Keratinocyte (primary cell): ENCODE measurements around the gene SLC7A14. TPM values are rescaled to one million over a fixed set of nuclear protein-coding genes. Genes with fewer than 3 reads are reported as not detected.

Experiments used
- DNase-seq: peaks from one replicate; pipeline ENCODE4 v3.0.0-alpha.2; 2011; ENCODE audit warnings: low read depth, missing footprints, low spot score
- FAIRE-seq: peaks from 2 replicates; lab custom pipeline; 2011; peaks lifted over from hg19 to GRCh38; lab: Jason Lieb, UNC
- H2AFZ ChIP-seq: 2 replicates; pipeline ENCODE4 v1.6.0; 2012; ENCODE audit warnings: low read length, control low read depth, inconsistent platforms; ENCODE audit not compliant: control insufficient read depth
- H3K27ac ChIP-seq: 2 replicates; pipeline ENCODE4 v1.5.1; 2011; ENCODE audit warnings: low read length; ENCODE audit not compliant: control insufficient read depth, insufficient read depth
- H3K27me3 ChIP-seq: 3 replicates; pipeline ENCODE4 v1.6.0; 2011; ENCODE audit warnings: low read length; ENCODE audit not compliant: control insufficient read depth, insufficient read depth; ENCODE audit errors: extremely low read depth
- H3K36me3 ChIP-seq, 2 experiments: 2 replicates in 1 of 2; 3 replicates in 1 of 2; pipeline ENCODE4 v1.5.1; 2011; ENCODE audit warnings: low read length in 2 of 2, mild to moderate bottlenecking in 1 of 2; ENCODE audit not compliant: control insufficient read depth in 2 of 2, insufficient read depth in 2 of 2; ENCODE audit errors: extremely low read depth in 1 of 2
- H3K4me1 ChIP-seq: 3 replicates; pipeline ENCODE4 v1.5.1; 2011; ENCODE audit warnings: low read length; ENCODE audit not compliant: control insufficient read depth, insufficient read depth; ENCODE audit errors: extremely low read depth
- H3K4me2 ChIP-seq: 3 replicates; pipeline ENCODE4 v1.6.0; 2011; ENCODE audit warnings: low read depth, low read length; ENCODE audit not compliant: control insufficient read depth, insufficient read depth; ENCODE audit errors: extremely low read depth
- H3K4me3 ChIP-seq, 3 experiments: fragments of 200-600 bp in 1 of 3; sonication (generic) in 1 of 3; 2 replicates in 2 of 3; 3 replicates in 1 of 3; pipeline ENCODE4 v1.5.1; 2011 to 2016; ENCODE audit warnings: low read length in 3 of 3, mild to moderate bottlenecking in 3 of 3, control low read depth in 2 of 3, inconsistent platforms in 1 of 3, low read depth in 1 of 3, mixed read lengths in 1 of 3, mixed run types in 1 of 3, moderate library complexity in 1 of 3; ENCODE audit not compliant: control insufficient read depth in 2 of 3, insufficient read depth in 2 of 3; ENCODE audit errors: extremely low read depth in 1 of 3
- H3K79me2 ChIP-seq: 2 replicates; pipeline ENCODE4 v1.6.0; 2012; ENCODE audit warnings: low read length; ENCODE audit not compliant: control insufficient read depth, insufficient read depth
- H3K9ac ChIP-seq: 3 replicates; pipeline ENCODE4 v1.6.0; 2011; ENCODE audit warnings: low read length; ENCODE audit not compliant: control insufficient read depth, insufficient read depth; ENCODE audit errors: extremely low read depth
- H3K9me1 ChIP-seq: 3 replicates; pipeline ENCODE4 v1.6.0; 2011; ENCODE audit warnings: low read length; ENCODE audit not compliant: control insufficient read depth, insufficient read depth; ENCODE audit errors: extremely low read depth
- H3K9me3 ChIP-seq: 2 replicates; pipeline ENCODE4 v1.5.1; 2012; ENCODE audit warnings: low read depth, low read length; ENCODE audit not compliant: control insufficient read depth
- H4K20me1 ChIP-seq: 3 replicates; pipeline ENCODE4 v1.6.0; 2011; ENCODE audit warnings: low read length; ENCODE audit not compliant: control insufficient read depth, insufficient read depth; ENCODE audit errors: extremely low read depth
- CTCF ChIP-seq, 3 experiments: IDR thresholded peaks in 1 of 3; conservative IDR thresholded peaks in 1 of 3; optimal IDR thresholded peaks in 1 of 3; 2 replicates in 2 of 3; 3 replicates in 1 of 3; pipeline versions ENCODE3 to v1.5.1; 2011; ENCODE audit warnings: low read length in 3 of 3, mild to moderate bottlenecking in 3 of 3, moderate library complexity in 2 of 3, control low read depth in 1 of 3, inconsistent platforms in 1 of 3; ENCODE audit not compliant: insufficient read depth in 2 of 3; ENCODE audit errors: extremely low read depth in 1 of 3
- EZH2 ChIP-seq: IDR thresholded peaks from one replicate; pipeline ENCODE4 v1.6.1; 2012; ENCODE audit warnings: inconsistent platforms, mild to moderate bottlenecking, low read length, moderate library complexity
- dilution Hi-C: fragments of 300-500 bp; cut with MboI; formaldehyde crosslinking; loops from one replicate; pipeline ENCODE4 v1.7.0; 2020; ENCODE audit warnings: low sequenced_read_pairs; ENCODE audit not compliant: extremely low pct_ligation_motif_present
- polyA plus RNA-seq, 5 experiments: library from polyadenylated mRNA; depleted of rRNA in 3 of 5; stranded (reverse) in 3 of 5; stranded (forward) in 1 of 5; unstranded in 1 of 5; fragments of >200 nt; gene quantifications; 1 replicate in 1 of 5; 2 replicates in 3 of 5; 3 replicates in 1 of 5; pipeline versions ENCODE4 v1.2.1 to v1.2.3, GENCODE V29; 2011 to 2012; ENCODE audit warnings: missing spikeins in 2 of 5, low read depth in 1 of 5, low replicate concordance in 1 of 5

Gene SLC7A14
- polyA plus RNA-seq, 1 donor (not counting 4 experiments of a cell fraction or from before 2014, with no cell fraction given): not detected

GRCh38 chr3:170485696-170486095 is 100.2 kb downstream of the SLC7A14 start:
- Histone ChIP-seq H3K79me2 (no peaks in the 10 kb centered on the region), H3K36me3 (no peaks in the 10 kb centered on the region), H3K9me3 (no peaks in the 10 kb centered on the region), H3K9me1 (no peaks in the 10 kb centered on the region), H3K9ac (no peak overlapping the region), H3K4me1 (no peaks in the 10 kb centered on the region), H3K4me2 (no peak overlapping the region), H3K27ac (no peak overlapping the region), H3K27me3 (no peaks in the 10 kb centered on the region), H4K20me1 (no peaks in the 10 kb centered on the region), H3K4me3 (no peak overlapping the region), H2AFZ (no peak overlapping the region)
- FAIRE-seq (no peak), DNase-seq (no peak)
- dilution Hi-C loops: no loop called here
- TF ChIP-seq CTCF (optimal IDR thresholded peaks at IDR 0.05 in 1 of 3, IDR thresholded peaks at IDR 0.05 in 1 of 3, conservative IDR thresholded peaks at IDR 0.05 in 1 of 3; ENCODE audit: extremely low read depth in 1 of 3, insufficient read depth in 2 of 3, low read length in 3 of 3) (no peak), EZH2 (no peak)

- H3K36me3 ChIP-seq: no peaks in the 10 kb centered on the region
- H3K9me1 ChIP-seq: no peaks in the 10 kb centered on the region
- no peak overlapping the region for H3K9ac ChIP-seq
- TF ChIP-seq EZH2 (no peak), CTCF (optimal IDR thresholded peaks at IDR 0.05 in 1 of 3, IDR thresholded peaks at IDR 0.05 in 1 of 3, conservative IDR thresholded peaks at IDR 0.05 in 1 of 3; ENCODE audit: extremely low read depth in 1 of 3, insufficient read depth in 2 of 3, low read length in 3 of 3) (no peak)
- no peak overlapping the region for H3K27ac ChIP-seq
- FAIRE-seq: no peak
- H4K20me1 ChIP-seq: no peaks in the 10 kb centered on the region
- H3K4me2 ChIP-seq: no peak overlapping the region
- H2AFZ ChIP-seq: no peak overlapping the region
- H3K79me2 ChIP-seq: no peaks in the 10 kb centered on the region
- H3K9me3 ChIP-seq: no peaks in the 10 kb centered on the region
- no peaks in the 10 kb centered on the region for H3K4me1 ChIP-seq
- H3K27me3 ChIP-seq: no peaks in the 10 kb centered on the region
- dilution Hi-C loops: no loop called here
- DNase-seq: no peak
- no peak overlapping the region for H3K4me3 ChIP-seq
Observed at GRCh38 chr3:170485294-170485693, 100.6 kb downstream of the SLC7A14 start.
